HFFc6 (cell line): ENCODE measurements around the gene GUCY2F. TPM values are rescaled to one million over a fixed set of nuclear protein-coding genes. Genes with fewer than 3 reads are reported as not detected.

Source experiments
- DNase-seq: peaks from one replicate; pipeline ENCODE4 v3.0.0-alpha.2; 2018
- H3K27ac Mint-ChIP-seq: 2 replicates; pipeline ENCODE4 v1.8.0; 2020; ENCODE audit warnings: mild to moderate bottlenecking, mixed read lengths
- H3K27me3 Mint-ChIP-seq: 2 replicates; pipeline ENCODE4 v1.8.0; 2021; ENCODE audit warnings: mild to moderate bottlenecking, moderate library complexity, mixed read lengths; ENCODE audit not compliant: insufficient read depth
- H3K36me3 Mint-ChIP-seq: 2 replicates; pipeline ENCODE4 v1.8.0; 2021; ENCODE audit warnings: low read depth, mixed read lengths
- H3K4me1 Mint-ChIP-seq: 2 replicates; pipeline ENCODE4 v1.8.0; 2020; ENCODE audit warnings: low read depth, mixed read lengths
- H3K4me3 Mint-ChIP-seq: 2 replicates; pipeline ENCODE4 v1.8.0; 2020; ENCODE audit warnings: mild to moderate bottlenecking, moderate library complexity, mixed read lengths
- H3K9me3 Mint-ChIP-seq: 2 replicates; pipeline ENCODE4 v1.8.0; 2020; ENCODE audit warnings: mild to moderate bottlenecking, mixed read lengths
- CTCF ChIP-seq: fragments of 200-600 bp; sonication (generic); IDR thresholded peaks from 2 replicates; pipeline ENCODE4 v1.5.0; 2021; ENCODE audit warnings: antibody characterized with exemption, mild to moderate bottlenecking
- total RNA-seq, 6 experiments: library from RNA; stranded (reverse); fragmentation: NEBNext Ultra II Directional; extraction: Animal tissue kit (Norgen Biotek cat#: 25700); gene quantifications; 2 replicates in 1 of 6; 3 replicates in 5 of 6; pipeline ENCODE4 v1.2.3, GENCODE V29; 2021

Gene GUCY2F
- total RNA-seq, 6 experiments from 2014 or later = not detected

DNA sequence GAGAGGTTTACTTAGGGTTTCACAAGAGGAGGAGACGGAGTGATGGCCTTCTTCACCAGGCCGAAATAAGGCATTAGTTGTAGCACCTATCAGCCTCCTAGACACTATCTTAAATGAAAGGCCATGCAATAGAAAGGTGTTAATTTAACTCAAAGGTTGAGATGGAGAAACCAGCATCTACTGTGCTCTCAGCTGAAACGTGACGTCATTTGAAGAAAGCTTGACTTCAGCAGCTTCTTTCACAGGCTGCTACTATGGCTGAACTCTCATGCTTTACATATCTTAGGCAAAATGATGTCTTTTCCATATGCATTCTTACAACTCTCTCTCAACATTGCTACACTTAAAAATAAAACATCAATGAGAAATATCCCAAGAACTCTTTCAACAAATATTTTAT lies 99.6 kb downstream of the GUCY2F start:
- no peaks in the 10 kb centered on the region for H3K4me1 Mint-ChIP-seq
- DNase-seq = no peak
- no peak for TF ChIP-seq CTCF
- H3K27ac Mint-ChIP-seq = no peak overlapping the region
- H3K9me3 Mint-ChIP-seq = no peaks in the 10 kb centered on the region; the same call in 1 of the 2 replicates
- H3K27me3 Mint-ChIP-seq = no peaks in the 10 kb centered on the region
- no peaks in the 10 kb centered on the region for H3K36me3 Mint-ChIP-seq
- no peak overlapping the region for H3K4me3 Mint-ChIP-seq

DNA sequence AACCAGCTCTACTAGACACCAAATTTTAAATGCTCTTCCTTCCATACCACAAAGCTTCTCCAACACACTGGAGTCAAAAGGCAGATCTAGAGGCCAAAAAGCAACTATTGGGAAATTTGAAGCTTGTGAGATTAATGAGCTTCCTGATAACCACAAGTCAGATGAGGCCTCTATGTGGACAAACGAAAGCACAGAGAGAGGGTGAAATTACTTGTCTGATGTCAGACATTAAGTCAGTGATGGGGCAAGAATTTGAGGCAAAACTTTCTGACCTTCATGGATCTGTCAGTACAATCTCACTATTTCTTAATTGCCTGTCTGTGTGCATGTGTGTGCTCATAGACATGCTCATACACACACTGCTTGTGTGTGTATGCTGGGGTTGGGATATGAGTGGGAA lies 103.6 kb downstream of the GUCY2F start:
- no peak overlapping the region for H3K4me3 Mint-ChIP-seq
- DNase-seq = no peak
- H3K36me3 Mint-ChIP-seq = no peaks in the 10 kb centered on the region
- TF ChIP-seq CTCF = no peak
- H3K9me3 Mint-ChIP-seq = no peaks in the 10 kb centered on the region; the same call in 1 of the 2 replicates
- H3K27me3 Mint-ChIP-seq = no peaks in the 10 kb centered on the region
- H3K27ac Mint-ChIP-seq = no peak overlapping the region
- no peaks in the 10 kb centered on the region for H3K4me1 Mint-ChIP-seq

- no peak for DNase-seq
- no peak for TF ChIP-seq CTCF
- Mint-ChIP-seq H3K27ac (no peak overlapping the region), H3K4me3 (no peak overlapping the region), H3K36me3 (no peaks in the 10 kb centered on the region), H3K9me3 (no peaks in the 10 kb centered on the region), H3K27me3 (no peaks in the 10 kb centered on the region), H3K4me1 (no peaks in the 10 kb centered on the region)
These were observed 107.5 kb downstream of the GUCY2F start for GRCh38 chrX:109374262-109374960.

GRCh38 chrX:109373468-109373867 lies 108.4 kb downstream of the GUCY2F start:
- no peak for TF ChIP-seq CTCF
- Mint-ChIP-seq H3K9me3 (no peaks in the 10 kb centered on the region), H3K4me3 (no peak overlapping the region), H3K36me3 (no peaks in the 10 kb centered on the region), H3K27ac (no peak overlapping the region), H3K4me1 (no peaks in the 10 kb centered on the region), H3K27me3 (no peaks in the 10 kb centered on the region)
- DNase-seq = no peak

DNA sequence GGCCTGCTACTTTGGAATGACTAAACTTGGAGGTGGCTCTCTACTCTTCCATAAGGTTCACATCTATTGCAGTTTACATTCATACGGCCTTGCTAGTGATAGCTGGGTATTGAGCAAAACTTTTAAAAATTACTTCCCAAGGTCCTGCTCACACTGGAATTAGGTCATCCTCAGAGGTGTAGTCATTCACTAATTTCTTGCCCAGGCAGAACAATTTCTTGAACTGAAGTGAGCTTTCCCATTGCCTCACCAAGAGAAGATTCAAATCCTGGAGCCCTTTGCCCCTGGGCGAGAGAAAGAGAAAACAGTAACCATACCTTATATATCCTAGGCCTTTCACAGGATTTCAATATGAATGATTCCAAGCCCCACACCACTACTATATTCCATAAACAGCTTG lies 109.2 kb downstream of the GUCY2F start:
- no peak overlapping the region for H3K27ac Mint-ChIP-seq
- DNase-seq = no peak
- TF ChIP-seq CTCF = no peak
- no peaks in the 10 kb centered on the region for H3K9me3 Mint-ChIP-seq
- H3K4me3 Mint-ChIP-seq = no peak overlapping the region
- H3K36me3 Mint-ChIP-seq = no peaks in the 10 kb centered on the region
- H3K27me3 Mint-ChIP-seq = no peaks in the 10 kb centered on the region
- no peaks in the 10 kb centered on the region for H3K4me1 Mint-ChIP-seq
